PC-9 (cell line): ENCODE measurements around the gene PTDSS2. TPM values are rescaled to one million over a fixed set of nuclear protein-coding genes. Genes with fewer than 3 reads are reported as not detected.
A peak's percentile ranks its signal among the peaks of the same experiment; 100 is the strongest.

Source experiments
- BruUV-seq: library from RNA; stranded (reverse); fragments of 400-500 nt; replicated peaks from 2 replicates; lab custom pipeline; 2021; lab: Mats Ljungman, UMichigan
- CTCF ChIA-PET: fragments of 300-600 bp; sonication (Branson Sonifier 250); formaldehyde crosslinking; loops from one replicate; lab custom pipeline; 2022; ENCODE audit warnings: antibody characterized with exemption; lab: Charles Lee
- POLR2A ChIA-PET: fragments of 300-600 bp; sonication (Branson Sonifier 250); formaldehyde crosslinking; loops from one replicate; lab custom pipeline; 2022; ENCODE audit warnings: antibody characterized with exemption; ENCODE audit not compliant: unreplicated experiment; lab: Charles Lee
- DNase-seq, 2 experiments: peaks; one replicate each; pipeline versions ENCODE4 v3.0.0 to v3.0.0-alpha.2; 2015 to 2022; ENCODE audit warnings: mixed read lengths in 1 of 2
- H2AFZ ChIP-seq: fragments of 200-600 bp; sonication (generic); 2 replicates; pipeline ENCODE4 v1.8.1; 2017; ENCODE audit warnings: antibody characterized with exemption
- H3F3A ChIP-seq: fragments of 200-600 bp; sonication (generic); 2 replicates; pipeline ENCODE4 v1.8.1; 2017; ENCODE audit warnings: antibody characterized with exemption, mild to moderate bottlenecking, low read depth; ENCODE audit not compliant: insufficient read depth
- H3K27ac ChIP-seq: fragments of 200-600 bp; sonication (generic); 2 replicates; pipeline ENCODE4 v1.6.1; 2016; ENCODE audit warnings: mixed run types
- H3K27me3 ChIP-seq: fragments of 200-600 bp; sonication (generic); 2 replicates; pipeline ENCODE4 v1.6.1; 2016; ENCODE audit warnings: low read depth, mixed run types; ENCODE audit not compliant: insufficient read depth
- H3K36me3 ChIP-seq: fragments of 200-600 bp; sonication (generic); 2 replicates; pipeline ENCODE4 v1.6.1; 2016; ENCODE audit warnings: low read depth, mixed run types
- H3K4me1 ChIP-seq: fragments of 200-600 bp; sonication (generic); replicated peaks from 2 replicates; pipeline ENCODE4 v1.6.1; 2016; ENCODE audit warnings: mixed run types; ENCODE audit not compliant: insufficient read depth
- H3K4me2 ChIP-seq: fragments of 200-600 bp; sonication (generic); 2 replicates; pipeline ENCODE4 v1.6.1; 2017; ENCODE audit warnings: mixed run types
- H3K4me3 ChIP-seq: fragments of 200-600 bp; sonication (generic); 2 replicates; pipeline ENCODE4 v1.6.1; 2016; ENCODE audit warnings: mixed run types
- H3K79me2 ChIP-seq: fragments of 200-600 bp; sonication (generic); 2 replicates; pipeline ENCODE4 v1.6.1; 2017; ENCODE audit warnings: low read depth, mixed run types
- H3K9me2 ChIP-seq: fragments of 200-600 bp; sonication (generic); 2 replicates; pipeline ENCODE4 v1.8.1; 2017; ENCODE audit warnings: mild to moderate bottlenecking; ENCODE audit not compliant: insufficient read depth
- H3K9me3 ChIP-seq: fragments of 200-600 bp; sonication (generic); 2 replicates; pipeline ENCODE4 v1.8.1; 2016; ENCODE audit warnings: low read depth; ENCODE audit not compliant: insufficient read depth
- H4K20me1 ChIP-seq: fragments of 200-600 bp; sonication (generic); 2 replicates; pipeline ENCODE4 v1.8.1; 2017; ENCODE audit not compliant: insufficient read depth
- EZH2 ChIP-seq: fragments of 200-600 bp; sonication (generic); IDR thresholded peaks from 2 replicates; pipeline ENCODE4 v1.8.0; 2017; ENCODE audit warnings: antibody characterized with exemption, low read depth
- intact Hi-C: fragments of 100-400 bp; cut with micrococcal nuclease; formaldehyde crosslinking; loops from one replicate; pipeline ENCODE4 v1.10.0; 2022; ENCODE audit not compliant: unreplicated experiment
- total RNA-seq: library from RNA; stranded (reverse); gene quantifications from 2 replicates; pipeline ENCODE4 v1.2.3, GENCODE V29; 2021
- TF ChIP-seq, protein P1 (sequence below): fragments of 200-600 bp; sonication (generic); conservative IDR thresholded peaks from 2 replicates; pipeline ENCODE4 v1.6.1; 2017; ENCODE audit warnings: mixed run types, antibody characterized with exemption, mild to moderate bottlenecking, moderate library complexity

The PTDSS2 gene
- total RNA-seq, 1 experiment from 2014 or later = 32.5 TPM

DNA sequence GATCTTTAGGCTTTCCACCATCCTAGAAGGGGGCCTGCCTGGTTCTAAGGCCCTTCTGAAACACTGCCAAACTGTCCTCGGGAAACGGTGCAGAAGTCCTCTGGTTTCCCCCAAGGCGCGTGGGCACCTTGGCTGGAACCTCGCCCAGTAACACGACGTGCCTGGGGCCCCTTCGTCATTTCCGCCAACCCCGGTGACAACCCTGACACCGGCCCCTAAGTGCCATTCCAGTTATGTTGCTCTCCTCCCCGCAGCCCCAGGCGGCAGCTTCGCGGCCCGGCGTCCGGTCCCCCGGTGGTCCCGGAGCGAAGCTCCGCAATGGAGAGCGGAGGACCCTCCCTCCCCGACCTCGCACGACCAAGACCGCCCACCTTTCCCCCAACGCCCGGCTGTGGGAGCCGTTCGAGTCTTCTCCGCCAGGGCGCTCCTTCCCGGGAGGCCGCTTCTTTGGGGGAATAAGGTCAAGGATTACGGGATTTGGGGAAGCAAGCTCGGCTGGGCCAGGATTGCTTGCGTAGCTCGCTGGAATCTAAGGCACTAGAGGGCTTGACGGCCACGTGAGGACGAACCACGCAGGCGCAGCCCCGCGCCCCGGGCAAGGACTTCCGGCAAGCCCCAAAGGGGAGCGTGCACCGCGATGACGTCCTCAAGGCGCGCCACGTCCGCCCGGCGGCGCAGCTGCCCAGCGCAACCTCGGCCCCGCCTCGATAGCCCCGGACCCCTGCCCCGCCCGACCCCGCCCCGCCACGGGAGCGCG is 56.3 kb downstream of the PTDSS2 start:
- intact Hi-C loops = loop anchor here (2.0 kb wide), 1 partner anchor 30 kb away; the partner anchor contains the start of gene LRRC56
- no peaks in the 10 kb centered on the region; the same call in 1 of the 2 replicates for H4K20me1 ChIP-seq
- peak; percentile 80 to 92 for DNase-seq
- no peaks in the 10 kb centered on the region for H3K27me3 ChIP-seq
- POLR2A ChIA-PET = interaction anchor here (0.6 to 1.0 kb wide), 5 partner anchors 37 to 218 kb away, joined by 3 to 10 read pairs (median 3); no protein-coding TSS in a partner anchor
- H3K4me2 ChIP-seq = peak overlapping the region; percentile 85
- peak overlapping the region; percentile 100 for H3K4me3 ChIP-seq
- peak overlapping the region; percentile 99 for H3K27ac ChIP-seq
- TF ChIP-seq EZH2 = no peak
- TF ChIP-seq, protein P1, sequence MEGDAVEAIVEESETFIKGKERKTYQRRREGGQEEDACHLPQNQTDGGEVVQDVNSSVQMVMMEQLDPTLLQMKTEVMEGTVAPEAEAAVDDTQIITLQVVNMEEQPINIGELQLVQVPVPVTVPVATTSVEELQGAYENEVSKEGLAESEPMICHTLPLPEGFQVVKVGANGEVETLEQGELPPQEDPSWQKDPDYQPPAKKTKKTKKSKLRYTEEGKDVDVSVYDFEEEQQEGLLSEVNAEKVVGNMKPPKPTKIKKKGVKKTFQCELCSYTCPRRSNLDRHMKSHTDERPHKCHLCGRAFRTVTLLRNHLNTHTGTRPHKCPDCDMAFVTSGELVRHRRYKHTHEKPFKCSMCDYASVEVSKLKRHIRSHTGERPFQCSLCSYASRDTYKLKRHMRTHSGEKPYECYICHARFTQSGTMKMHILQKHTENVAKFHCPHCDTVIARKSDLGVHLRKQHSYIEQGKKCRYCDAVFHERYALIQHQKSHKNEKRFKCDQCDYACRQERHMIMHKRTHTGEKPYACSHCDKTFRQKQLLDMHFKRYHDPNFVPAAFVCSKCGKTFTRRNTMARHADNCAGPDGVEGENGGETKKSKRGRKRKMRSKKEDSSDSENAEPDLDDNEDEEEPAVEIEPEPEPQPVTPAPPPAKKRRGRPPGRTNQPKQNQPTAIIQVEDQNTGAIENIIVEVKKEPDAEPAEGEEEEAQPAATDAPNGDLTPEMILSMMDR = no peak
- peaks cover 4% of the 10 kb centered on the region for H3F3A ChIP-seq
- peak overlapping the region; percentile 89 for H2AFZ ChIP-seq
- no peaks in the 10 kb centered on the region for H3K36me3 ChIP-seq
- peaks cover 5% of the 10 kb centered on the region; the same call in 1 of the 2 replicates for H3K4me1 ChIP-seq
- BruUV-seq = TSS peak; percentile 63
- CTCF ChIA-PET = no interaction called here
- H3K79me2 ChIP-seq = peaks cover 31% of the 10 kb centered on the region
- no peaks in the 10 kb centered on the region for H3K9me2 ChIP-seq
- H3K9me3 ChIP-seq = no peaks in the 10 kb centered on the region

DNA sequence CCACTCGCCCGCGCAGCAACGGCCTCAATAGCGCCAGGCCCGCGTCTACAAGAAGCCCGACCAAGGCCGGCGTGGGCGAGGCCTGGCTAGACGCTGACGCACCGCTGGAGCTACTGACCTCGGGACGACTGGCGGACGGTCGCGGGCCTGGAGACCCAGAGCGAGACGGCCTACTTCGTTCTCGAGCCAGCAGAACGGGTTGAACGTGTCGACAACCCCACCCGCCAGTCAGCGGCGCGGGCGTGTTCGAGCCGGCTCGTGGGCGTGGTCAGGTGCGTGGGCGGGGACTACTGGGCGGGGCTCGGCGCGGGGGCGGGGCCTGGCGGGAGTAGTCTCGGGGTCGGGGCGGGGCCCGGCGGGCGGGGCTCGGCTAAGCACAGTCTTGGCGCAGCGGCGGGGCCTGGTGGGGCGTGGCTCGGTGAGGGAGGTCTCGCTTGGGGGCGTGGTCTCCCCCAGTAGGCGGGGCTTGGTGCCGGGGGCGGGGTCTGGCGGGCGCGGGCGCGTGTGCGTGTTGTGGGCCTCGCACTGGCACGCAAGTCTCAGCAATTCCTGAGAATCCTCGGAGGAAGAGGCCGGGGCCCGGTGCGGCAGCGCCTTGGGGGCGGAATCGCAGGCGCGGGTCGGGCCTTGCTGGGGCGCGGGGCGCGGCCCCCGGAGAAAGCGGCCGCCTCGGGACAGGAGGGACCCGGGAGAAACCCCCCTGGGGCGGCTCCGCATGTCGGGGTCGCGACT is 57.1 kb downstream of the PTDSS2 start, which contains the start of gene RNH1:
RNH1 (minus strand) TSS at position 248 of the 732 bp plus-strand sequence. CDS start 5,080 bp downstream, outside the sequence.
- Histone ChIP-seq H3K9me2 (no peaks in the 10 kb centered on the region), H4K20me1 (no peaks in the 10 kb centered on the region; the same call in 1 of the 2 replicates), H3K27ac (peak within 1 kb of the TSS; percentile 99), H3K9me3 (no peaks in the 10 kb centered on the region), H3K79me2 (peaks cover 31% of the 10 kb centered on the region), H2AFZ (peak within 1 kb of the TSS; percentile 89), H3K4me2 (peak within 1 kb of the TSS; percentile 85), H3K27me3 (no peaks in the 10 kb centered on the region), H3K4me3 (peak within 1 kb of the TSS; percentile 100), H3F3A (peaks cover 4% of the 10 kb centered on the region), H3K36me3 (no peaks in the 10 kb centered on the region), H3K4me1 (peaks cover 5% of the 10 kb centered on the region; the same call in 1 of the 2 replicates)
- intact Hi-C loops = loop anchor here (1.0 to 2.0 kb wide), 2 partner anchors 30 to 57 kb away; partner anchors contain the start of genes LRRC56 and PTDSS2
- no TSS peak for BruUV-seq
- POLR2A ChIA-PET = interaction anchor here (0.6 to 1.0 kb wide), 4 partner anchors 38 to 219 kb away, joined by 3 to 10 read pairs (median 5); no protein-coding TSS in a partner anchor
- DNase-seq = peak; percentile 72 to 91
- no peak for TF ChIP-seq EZH2
- TF ChIP-seq, protein P1 = no peak
- CTCF ChIA-PET = no interaction called here
